Kidney epithelial cell (primary cell): ENCODE results near the gene SLFN14. TPM values are rescaled to one million over a fixed set of nuclear protein-coding genes. Genes with fewer than 3 reads are reported as not detected.

Source experiments
- DNase-seq: peaks from one replicate; pipeline ENCODE4 v3.0.0-alpha.2; 2010; ENCODE audit warnings: low read depth
- H3K27me3 ChIP-seq: 2 replicates; pipeline ENCODE4 v1.6.0; 2011; ENCODE audit warnings: low read length; ENCODE audit not compliant: control insufficient read depth, insufficient read depth
- H3K36me3 ChIP-seq: 2 replicates; pipeline ENCODE4 v1.5.1; 2011; ENCODE audit warnings: low read length; ENCODE audit not compliant: control insufficient read depth, insufficient read depth
- H3K4me3 ChIP-seq: 2 replicates; pipeline ENCODE4 v1.5.1; 2011; ENCODE audit warnings: low read depth, mild to moderate bottlenecking, control low read depth, low read length
- CTCF ChIP-seq: IDR thresholded peaks from 2 replicates; pipeline ENCODE4 v1.5.1; 2011; ENCODE audit warnings: mild to moderate bottlenecking, moderate library complexity, low read length, control low read depth, inconsistent platforms; ENCODE audit not compliant: insufficient read depth, poor library complexity, severe bottlenecking
- total RNA-seq: library from RNA; depleted of rRNA; stranded (reverse); fragments of >200 nt; gene quantifications from 2 replicates; pipeline ENCODE4 v1.2.3, GENCODE V29; 2015

The SLFN14 gene
- total RNA-seq, 1 donor from 2014 or later, result not detected

DNA sequence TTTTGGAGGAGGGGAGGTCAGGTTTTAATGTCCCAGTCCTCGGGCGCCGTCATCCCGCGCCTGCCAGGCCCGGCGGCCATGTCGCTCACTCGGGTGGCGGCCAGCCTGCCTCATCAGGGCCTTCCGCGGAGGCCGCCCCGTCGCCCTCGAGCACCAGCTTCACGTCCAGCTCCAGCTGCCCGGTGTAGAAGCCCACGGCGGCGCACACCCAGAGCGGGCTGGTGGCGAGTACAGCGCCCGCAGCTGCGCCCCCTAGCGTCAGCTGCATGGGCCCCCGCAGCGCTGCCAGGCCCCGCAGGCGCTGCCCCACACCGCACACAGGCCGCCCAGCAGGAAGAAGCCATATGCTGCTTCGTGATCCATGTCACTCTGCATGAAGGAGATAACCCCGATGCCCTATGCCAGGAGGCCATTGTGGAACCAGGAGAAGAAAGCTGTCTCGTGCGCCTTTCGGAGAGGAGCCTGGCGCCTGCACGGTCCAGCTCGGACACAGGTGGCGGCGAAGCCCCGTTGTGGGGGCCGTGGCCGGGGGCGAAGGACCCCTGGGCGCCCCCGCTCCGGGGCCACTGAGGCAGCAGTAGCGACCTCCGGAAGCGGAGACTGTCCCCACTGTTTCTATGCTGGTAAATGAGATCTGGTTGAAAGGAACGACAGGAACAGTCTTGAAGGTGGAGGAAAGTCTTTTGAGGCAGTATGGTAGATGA, 36.1 kb upstream of the SLFN14 start:
- H3K36me3 ChIP-seq, result peaks cover 2% of the 10 kb centered on the region
- no peak for DNase-seq
- H3K4me3 ChIP-seq, result no peak overlapping the region
- no peaks in the 10 kb centered on the region for H3K27me3 ChIP-seq
- no peak for TF ChIP-seq CTCF

DNA sequence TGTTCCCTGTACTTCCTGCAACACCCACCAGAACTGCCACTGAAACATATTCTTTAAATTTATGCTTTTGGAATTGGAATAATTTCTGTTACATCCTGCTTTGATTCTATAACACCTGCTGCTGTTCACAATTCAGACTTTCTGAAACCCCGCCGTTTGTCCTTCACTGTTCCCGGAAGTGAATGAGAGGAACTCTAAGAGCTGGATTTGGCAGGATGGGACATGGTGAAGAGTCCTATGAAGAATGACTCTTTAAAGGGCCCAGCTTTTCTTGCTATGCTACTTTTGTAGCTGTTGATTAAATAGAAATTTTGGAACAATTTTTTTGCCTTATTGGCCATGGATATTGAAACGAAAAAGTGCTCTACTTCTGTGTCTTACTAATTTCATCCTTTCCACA, 35.5 kb upstream of the SLFN14 start:
- no peaks in the 10 kb centered on the region for H3K27me3 ChIP-seq
- DNase-seq, result no peak
- H3K36me3 ChIP-seq, result peaks cover 2% of the 10 kb centered on the region
- no peak for TF ChIP-seq CTCF
- H3K4me3 ChIP-seq, result no peak overlapping the region

DNA sequence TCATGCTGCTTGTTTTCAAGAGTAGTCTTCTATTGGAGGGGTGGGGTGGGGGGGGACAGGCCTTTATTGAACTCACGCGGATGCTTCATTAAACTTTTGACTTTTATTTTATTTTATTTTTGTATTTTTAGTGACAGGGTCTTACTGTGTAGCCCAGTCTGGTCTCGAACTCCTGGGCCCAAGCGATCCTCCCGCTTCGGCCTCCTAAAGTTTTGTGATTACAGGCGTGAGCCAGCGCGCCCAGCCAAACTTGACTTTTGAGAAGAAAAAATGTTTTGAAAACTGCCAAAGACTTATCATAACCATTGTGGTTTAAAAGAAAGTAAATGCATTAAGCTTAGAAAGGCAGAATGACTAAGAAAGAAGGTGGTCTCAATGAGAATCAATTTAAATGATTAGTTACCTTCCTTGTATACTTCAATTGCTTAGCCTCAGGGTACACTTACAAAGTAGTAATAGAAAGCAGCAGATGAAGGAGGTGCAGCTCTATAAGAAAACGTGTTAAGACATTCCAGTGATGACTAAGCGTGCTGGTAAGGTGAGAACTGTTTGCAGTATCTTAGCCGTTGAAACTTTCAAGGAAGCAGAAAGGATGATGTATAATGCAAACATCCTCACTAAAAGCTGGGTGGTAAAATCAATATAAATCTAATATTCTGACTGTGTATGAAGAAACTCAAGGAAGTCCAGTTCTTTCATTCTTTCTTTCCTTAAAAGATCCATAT, 27.7 kb upstream of the SLFN14 start:
- peak; percentile 73 for DNase-seq
- Histone ChIP-seq H3K36me3 (no peaks in the 10 kb centered on the region), H3K27me3 (no peaks in the 10 kb centered on the region), H3K4me3 (peak overlapping the region; percentile 92)
- no peak for TF ChIP-seq CTCF

- no peaks in the 10 kb centered on the region for H3K36me3 ChIP-seq
- peak within 1 kb of the TSS; percentile 92 for H3K4me3 ChIP-seq
- H3K27me3 ChIP-seq, result no peaks in the 10 kb centered on the region
- TF ChIP-seq CTCF, result no peak
- peak; percentile 63 for DNase-seq
These were observed 26.7 kb upstream of the SLFN14 start, which contains the start of gene AP2B1 for GRCh38 chr17:35587074-35587961. AP2B1 (plus strand) TSS chr17:35587322; CDS start chr17:35594031, 6,709 bp downstream.

DNA sequence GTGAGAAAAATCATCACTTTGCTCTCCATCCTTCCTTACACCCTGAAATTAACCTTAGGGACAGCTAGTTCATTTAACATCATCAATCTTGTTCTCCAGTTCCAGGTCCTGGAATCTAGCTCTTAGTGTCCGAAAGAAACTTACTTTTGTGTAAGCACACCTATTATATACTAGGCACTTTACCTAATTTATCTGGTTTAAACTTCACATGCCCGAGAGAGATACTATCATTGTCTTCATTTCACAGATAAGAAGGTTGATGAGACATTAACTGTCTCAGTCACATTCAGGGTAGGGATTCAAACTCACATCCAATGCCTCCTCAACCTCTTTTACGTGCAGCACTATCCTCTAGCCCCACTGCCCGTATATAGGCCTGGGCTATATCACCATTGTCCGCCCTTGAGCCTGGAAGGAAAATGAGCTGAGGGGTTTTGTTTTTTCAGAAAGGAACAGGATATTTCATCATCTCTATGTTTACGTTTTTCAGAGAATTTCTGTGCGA, 26.0 kb upstream of the SLFN14 start:
- no peak for TF ChIP-seq CTCF
- H3K36me3 ChIP-seq, result no peaks in the 10 kb centered on the region
- DNase-seq, result no peak

More for the DNA sequence above, 26.0 kb upstream of the SLFN14 start:
- H3K27me3 ChIP-seq, result no peaks in the 10 kb centered on the region
- H3K4me3 ChIP-seq, result peak overlapping the region; percentile 92
